GM21390 (cell line): ENCODE results near the gene BANK1.

Experiments
- ATAC-seq: cut with Tn5 transposase; IDR thresholded peaks from one replicate; pipeline ENCODE4 v1.9.1; 2021; ENCODE audit not compliant: unreplicated experiment

Gene BANK1

DNA sequence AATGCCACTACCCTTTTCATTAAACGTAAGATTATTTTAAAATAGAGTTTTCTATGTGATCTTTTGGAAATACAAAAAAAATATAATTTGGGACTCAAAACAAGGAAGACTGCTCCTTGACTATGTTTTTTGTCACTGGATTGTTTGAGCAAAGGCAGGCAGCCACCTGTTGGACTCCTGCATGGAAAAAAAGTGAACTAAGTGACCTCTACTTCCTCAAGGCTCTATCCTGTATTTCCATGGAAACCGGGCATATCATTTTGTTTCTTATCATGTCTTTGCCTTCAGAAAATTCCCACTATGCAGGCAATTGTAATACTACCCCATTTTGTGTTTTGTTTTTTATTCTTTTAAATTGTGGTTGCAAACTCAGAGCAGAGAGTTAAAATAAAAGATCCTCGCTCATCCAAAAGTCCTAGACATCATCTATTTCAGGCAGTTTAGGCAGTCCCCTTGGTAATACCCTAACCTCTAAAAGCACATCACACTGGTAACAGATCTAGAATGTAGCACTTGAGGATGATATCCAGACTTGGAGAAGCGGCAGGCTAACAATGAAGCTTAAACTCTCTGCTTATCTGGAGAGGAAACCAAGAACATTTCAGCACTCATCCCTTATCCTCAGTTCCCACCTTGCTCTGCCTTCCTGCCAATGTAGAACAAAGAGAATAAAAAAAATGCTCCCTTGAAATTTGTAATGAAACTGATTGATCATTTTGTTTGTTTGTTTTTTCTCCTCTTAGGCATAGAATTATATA is 165.7 kb downstream of the BANK1 start:
- no peak for ATAC-seq

DNA sequence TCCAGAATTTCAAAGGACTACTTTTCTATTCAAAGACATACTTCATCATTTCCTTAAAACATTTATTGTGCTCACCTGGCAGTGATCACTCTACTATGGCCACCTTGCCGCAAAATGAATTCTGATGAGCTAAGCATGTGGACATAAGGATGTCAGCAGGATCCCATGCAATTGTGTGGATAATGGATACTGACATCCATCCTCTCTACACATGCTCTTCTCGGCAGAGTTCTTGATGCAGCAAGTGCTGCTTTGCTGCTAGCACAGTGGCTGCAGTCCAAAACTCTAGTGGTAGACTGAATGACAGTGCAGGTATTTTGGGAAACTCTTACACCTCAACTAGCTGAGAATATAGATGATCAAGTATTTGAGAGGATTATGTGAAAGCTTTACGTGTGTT is 168.0 kb downstream of the BANK1 start:
- no peak for ATAC-seq

DNA sequence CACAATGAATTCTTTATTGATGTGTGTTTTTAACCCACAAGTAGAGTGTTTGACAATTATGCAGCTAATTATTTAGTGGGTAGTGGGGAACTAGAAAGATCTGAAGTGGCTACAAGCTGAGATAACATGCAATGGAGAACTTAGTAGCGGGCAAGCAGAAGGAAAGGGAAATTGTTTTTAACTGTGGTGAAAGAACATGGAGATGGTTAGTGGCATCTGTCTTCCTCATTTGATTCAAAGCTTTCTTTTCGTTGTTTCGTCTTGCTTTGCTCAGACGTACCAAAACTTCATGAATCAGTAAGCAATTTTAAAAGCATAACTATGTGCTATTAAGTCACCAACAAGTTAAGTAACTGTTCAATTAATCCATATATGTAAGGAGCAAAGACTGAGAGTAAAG is 169.9 kb downstream of the BANK1 start:
- no peak for ATAC-seq

DNA sequence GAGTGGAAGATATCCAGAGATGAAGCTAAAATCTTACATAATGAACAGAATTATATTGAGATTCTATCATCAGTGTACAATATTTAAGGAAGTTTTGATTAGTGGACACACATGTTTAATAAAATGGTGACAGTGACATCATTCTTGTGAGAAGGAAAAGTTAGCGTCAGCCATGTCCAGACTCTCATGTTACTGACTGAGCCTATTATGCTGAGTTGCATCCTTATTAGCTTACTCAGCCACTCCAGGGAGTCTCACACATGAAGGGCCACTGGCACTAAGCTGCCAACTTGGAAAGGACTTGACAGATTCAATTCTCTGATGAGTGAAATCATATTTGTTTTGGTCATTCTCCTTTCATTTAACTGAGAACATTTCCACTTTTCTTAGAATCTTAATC is 170.6 kb downstream of the BANK1 start:
- ATAC-seq, result no peak

DNA sequence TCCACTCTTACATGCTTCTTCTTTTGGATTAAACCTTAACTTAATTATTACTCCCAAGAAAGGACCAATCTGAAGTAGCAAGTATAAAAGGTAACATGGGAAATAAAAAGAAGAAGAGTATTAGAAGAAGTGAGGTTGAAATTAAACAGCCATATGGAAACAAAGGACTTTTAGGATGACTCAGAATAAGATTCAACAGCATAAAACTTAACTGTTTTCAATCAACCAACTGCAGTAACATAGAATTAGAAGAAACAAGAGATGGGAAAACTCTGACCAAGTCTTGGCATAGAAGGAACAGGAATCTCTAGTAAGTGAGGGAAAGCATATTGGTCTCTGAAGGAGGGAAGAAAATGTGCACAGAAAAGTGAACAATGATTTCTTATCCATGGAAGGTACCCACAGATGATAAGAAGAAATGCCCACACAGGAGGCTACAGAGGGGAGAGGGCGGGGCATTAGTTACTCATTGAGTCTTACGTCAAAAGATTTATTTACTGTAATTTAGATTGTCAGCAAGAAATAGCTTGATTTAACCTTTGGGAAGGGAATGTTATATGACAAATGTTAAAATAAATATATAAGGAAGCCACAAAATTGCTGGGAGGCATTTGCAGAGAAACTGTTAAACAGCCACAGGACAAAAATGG is 177.3 kb downstream of the BANK1 start:
- ATAC-seq, result no peak

DNA sequence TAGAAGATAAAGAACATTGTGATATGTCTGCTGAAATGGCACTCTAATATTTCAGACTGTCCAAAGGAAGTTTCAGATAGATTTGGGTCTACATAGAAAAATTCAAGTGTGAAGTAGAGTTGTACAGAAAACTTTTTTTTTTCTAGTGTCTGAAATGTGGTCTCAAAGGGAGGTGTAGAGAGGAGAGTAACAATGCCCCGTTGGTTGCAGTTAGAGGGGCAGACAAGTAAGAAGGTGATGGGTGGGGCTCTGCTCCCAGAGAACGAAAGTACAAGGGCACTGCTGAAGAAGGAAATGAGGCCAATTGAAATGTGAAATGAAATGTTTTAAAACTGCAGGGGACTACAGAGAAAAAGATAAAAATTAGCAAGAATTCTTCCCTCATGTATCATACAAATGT is 177.8 kb downstream of the BANK1 start:
- ATAC-seq, result no peak

DNA sequence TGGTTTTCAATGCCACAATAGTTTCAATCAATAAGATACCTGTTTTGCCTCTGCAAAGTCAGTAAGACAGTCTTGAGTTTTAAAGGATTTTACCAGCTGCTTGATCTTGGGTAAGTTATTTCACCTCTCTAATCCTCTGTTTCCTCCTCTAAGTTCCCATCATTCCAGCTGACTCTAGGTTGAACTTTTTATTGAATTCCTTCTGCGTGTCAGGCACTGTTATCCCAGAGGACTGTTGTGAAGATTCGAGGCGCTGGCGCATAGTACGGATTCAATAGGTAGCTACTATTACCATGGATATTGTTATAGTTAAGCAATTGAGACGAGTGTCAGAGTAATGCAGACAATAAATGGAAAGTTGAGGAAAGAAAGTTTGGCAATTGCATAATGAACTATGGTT is 179.4 kb downstream of the BANK1 start:
- ATAC-seq, result no peak

DNA sequence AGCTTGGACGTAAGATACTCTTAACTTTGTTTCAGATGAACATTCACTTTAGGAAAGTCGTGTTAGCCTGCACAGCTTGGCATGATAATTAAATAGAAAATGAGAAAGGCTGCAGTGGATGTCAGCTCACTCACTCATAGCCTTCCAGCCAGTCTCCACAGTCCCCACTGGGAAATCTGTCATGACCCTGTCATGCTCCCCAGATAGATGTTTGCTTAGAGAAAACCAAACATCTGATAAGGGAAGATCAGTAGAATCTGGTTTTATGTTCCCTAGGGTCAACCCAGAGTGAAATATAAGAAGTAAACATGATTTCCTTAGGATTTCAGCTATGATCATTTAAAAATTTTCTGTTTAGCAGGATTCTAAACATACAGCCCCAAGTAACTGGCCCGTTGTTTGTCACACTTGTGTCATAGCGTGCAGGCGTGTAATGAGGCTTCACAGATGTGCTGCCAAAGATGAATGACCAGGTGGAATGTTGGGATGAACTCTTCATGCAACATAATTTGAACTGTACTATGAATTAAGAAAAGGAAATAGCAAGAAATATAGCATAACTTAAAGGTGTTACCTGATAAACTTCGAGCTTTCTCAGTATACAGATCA is 180.1 kb downstream of the BANK1 start:
- no peak for ATAC-seq

DNA sequence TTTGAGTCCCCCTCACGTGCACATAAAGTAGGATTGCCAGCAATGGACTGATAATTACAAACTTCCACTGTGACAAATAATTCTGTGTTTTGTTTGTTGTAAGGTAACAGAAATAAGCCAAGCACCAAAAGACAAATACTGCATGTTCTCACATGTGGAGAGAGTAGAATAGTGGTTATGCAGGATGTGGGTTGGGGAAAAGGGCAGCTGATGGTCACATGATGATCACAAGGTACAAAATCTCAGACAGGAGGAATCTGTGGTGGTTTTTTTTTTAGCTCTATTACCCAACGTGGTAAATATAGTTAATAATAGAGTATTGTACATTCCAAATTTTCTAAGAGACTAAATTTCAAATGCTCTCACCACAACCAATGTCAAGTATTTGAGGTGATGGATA is 182.3 kb downstream of the BANK1 start:
- ATAC-seq, result no peak

DNA sequence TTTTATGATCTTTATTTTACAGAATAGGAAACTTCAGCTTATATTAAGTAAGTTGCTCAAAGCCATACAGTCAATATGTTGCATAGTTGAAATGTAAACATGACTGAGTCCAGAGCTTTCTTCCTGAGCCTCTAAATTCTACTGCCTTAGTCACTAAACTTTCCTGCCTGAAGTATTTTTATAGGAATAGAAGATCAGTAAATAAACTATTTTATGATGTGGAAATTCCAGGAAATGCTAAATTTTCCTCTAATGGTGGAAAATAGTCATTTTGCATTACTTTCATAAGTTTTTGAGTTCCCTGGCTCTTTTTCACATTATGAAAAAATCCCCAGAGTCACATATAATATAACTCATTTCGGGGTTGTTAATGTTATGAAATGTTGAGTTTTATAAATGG is 182.8 kb downstream of the BANK1 start:
- ATAC-seq, result no peak

DNA sequence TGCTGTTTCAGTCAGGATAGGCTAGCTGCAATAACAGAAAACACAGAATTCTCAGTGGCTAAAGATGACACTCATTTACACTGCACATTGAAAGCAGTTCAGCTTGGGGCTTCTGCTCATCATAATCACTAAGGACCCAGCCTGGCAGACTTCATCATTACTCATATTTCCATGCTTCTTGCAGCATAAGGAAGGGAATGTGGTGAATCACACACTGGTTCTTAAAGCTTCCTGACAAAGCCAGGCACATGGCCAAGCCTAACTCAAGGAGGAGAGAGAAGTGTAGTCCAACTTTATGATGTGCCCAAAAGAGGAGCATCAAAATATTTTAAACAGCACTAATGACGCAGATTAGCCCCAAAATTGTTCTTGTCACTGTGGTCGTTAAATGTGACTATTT is 186.5 kb downstream of the BANK1 start:
- no peak for ATAC-seq

DNA sequence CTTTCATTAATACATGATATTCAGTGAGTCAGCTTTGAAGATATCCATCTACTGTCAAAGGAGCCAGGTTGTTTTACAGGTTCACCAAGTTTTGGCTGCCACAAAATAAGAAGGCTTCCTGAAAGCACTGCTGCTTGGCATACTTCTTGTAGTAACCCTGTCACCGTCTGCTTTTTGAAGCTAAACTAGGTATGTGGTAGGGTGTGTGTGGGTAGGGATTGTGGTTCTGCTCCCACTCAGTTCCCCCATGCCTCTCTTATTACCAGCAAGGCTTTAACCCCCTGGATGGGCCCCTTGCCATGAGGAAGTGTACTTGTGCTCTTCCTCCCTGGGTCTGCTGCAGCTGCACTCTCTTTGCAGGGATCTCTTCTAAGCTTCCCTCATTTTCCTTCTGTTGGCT is 191.2 kb downstream of the BANK1 start:
- ATAC-seq, result no peak

DNA sequence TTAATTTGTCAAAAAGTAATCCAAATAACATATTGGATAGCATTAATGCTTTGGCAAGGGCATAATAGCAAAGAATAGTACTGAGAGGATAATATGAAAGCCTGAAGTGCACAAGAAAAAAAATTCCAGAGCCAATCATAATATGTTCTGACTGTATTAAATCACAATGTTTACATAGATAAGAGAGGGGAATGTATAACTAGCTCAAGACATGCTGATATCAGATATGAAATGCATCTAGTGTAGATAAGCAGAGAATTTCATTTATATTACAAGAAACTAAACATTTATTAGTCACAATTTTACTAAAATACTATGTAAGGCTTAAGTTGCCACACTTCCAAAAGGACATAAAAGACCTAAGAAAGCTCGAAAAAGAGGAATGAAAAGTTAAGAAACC is 193.3 kb downstream of the BANK1 start:
- ATAC-seq, result no peak

DNA sequence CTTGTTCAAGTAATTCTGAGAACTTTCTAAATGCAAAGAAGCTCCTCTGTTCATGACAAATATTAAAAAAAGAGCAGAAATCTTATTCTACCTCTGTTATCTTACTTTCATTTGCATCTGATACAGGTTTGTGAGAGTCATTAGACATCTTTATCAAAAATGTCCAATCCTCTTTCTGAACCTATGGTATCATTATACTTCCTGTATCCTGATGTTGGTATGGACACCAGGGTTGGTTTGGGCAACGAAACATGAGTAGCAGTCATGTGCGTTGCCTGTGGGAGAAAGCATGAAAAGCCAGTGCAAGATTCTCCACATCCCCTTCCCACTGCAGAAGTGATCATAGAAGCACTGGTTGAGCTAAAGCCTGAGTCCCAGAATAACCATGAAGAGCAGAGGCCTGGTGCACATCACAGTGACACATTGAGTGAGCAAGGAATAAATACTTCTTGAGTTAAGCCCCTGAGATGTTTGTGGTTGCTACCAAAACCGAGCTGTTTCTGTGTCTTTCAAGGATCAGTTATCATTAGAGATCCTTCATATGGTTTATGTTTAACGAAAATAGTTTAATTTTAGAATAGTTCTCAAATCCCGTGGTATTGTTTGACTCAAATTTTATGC is 197.2 kb downstream of the BANK1 start:
- peak; percentile 96 for ATAC-seq

DNA sequence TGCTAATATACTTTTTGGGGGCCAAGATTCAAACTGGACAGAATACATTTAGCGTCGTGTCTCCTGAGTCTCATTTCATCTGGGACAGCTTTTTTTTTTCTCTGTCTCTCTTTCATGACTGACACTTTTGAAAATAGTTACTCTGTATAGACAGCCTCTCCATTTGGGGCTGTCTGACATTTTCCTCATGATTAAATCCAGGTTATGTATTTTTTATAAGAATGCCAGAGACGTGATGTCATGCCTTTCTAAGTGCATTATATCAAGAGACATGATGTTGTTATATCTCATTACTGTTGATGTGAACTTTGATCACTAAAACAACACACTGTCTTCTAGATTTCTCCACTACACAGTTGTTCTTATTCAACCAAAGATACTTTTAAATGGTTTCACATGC is 199.0 kb downstream of the BANK1 start:
- no peak for ATAC-seq

DNA sequence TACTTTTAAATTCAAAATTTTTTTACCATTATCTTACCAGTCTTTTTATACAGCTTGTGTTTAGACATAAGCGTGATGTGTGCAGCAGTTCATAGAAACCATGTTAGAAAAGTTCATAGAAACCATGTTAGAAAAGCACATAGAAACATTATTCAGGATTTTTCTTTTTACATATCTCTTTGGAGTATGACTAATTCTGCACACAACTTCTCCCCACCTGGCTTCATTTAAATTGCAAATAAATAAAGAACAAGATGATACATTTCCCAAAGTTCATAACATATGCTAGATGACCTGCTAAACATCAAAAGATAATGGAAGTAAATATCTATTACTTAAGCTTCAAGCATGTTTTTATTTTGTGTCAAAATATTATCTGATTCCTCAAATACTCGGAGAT is 201.9 kb downstream of the BANK1 start:
- no peak for ATAC-seq

DNA sequence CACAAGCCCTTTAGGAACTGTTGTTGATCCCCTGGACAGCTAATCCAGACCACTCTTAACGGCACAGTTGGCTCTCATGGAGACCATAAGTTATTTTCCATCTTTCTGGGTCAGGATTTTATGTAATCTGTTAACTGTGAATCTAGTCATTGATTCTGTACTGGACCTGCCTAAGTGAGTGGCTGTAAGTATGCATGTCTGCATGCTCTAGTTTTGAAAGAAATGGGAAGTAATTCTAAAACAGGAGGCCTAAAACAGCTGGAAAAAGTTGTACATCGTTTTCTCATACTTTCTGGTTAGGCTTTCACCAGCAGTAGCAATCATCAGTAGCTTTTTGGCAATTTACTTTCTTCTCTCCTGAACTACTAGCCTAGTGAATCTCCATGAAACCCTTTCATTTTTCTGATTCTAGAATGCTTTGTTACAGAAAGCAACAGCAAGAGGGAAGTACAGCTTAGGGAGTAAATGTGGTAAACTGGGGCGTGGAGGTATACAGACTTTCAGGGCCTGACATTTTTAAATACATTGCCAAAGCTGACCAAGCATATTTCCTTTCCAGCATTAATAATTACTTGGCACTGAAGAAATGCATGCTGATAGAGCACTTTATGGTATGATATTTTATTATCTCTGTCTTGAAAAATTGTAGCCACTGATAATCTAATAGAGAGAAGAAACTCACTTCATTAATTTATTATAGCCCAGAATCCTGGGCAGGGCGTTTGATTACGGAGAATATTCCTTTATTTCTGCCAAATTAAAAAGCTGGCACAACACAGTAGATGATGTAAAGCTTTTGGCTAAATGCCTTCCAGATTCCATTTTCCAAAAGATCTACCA is 202.7 kb downstream of the BANK1 start:
- ATAC-seq, result no peak

DNA sequence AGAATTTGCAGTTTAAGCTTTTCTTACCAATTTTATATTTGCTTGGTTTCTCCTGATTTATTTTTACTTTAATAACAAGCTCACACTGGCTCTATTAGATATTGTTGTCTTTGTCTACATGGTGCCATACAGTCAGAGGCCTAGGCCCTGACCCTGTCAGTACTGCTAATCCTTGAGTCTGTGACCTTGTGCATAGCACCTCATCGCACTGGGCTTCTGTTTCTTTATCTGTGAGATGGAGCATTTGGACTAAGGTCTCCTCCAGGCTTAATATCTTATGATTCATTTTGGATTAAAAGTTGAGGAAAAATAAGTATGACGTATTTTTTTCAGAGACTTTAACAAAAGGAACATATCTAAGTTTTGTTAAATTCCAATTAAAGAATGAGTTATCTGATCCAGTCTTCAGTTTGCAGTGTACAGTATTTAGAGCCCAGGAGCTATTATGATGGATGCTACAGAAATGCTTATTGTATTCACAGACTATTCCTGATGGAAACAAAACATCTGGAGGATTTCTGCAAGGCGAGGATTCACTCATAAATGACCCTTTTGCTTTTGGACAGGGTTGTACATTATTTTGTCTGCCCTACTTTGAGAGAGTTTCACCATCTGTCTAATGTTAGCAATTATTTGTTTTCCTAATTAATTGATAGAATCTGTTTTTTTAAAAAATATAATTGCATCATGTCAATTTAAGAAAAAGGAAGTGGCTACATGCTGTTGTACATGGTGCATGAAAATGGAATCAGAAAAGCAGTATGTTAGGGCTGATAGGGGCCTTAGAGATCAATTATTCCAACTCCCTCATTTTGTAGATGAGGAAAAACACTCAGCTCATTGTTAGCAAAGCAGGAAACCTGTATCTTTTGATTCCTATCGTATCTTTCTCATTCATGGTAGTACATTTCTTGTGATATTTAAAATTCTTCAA is 203.6 kb downstream of the BANK1 start:
- ATAC-seq, result no peak

DNA sequence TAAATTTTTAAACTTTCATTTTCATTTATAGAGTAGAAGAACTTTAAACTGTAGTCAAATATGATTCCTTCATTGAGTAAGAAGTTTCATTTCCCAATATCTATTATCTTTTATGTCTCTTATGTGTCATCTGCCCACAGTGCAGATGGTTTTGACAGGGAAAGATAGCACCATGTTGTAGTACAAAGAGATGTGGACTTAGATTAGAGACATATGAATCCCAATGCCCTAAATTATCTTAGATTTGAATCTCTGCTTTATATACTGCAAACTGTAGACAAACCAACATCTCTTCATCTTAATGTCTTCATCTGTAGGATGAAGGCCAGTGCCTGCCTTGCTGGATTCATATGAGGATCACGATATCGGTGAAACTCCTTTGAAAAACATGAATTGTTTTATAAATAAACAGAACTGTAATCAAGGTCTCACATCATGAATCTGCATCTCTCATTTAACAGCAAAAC is 217.5 kb downstream of the BANK1 start:
- ATAC-seq, result peak; percentile 96

DNA sequence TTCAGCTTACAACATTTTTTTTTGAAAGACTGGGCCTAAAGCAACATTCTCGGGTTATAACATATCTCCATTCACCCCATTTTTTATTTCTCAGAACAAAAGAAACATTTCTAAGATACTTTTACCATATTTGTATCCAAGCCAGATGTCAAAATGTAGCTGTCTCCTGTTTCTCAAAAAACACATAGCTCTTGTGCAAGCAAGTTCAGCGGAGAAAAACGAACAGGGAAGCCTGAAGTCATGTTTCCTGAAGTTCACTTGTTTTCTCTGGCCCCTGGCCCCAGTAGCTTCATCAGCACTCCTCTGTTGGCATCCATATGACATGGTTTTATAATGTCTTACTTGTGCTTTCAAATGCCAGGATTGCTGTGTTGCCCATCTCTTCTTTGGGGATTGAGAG is 218.2 kb downstream of the BANK1 start:
- no peak for ATAC-seq
